Stimulated activated CD4-positive, alpha-beta T cell treated with anti-CD3 and anti-CD28 coated beads, Interleukin-4, amount 100 ng/mL, for 48 hours (primary cell): ENCODE measurements around the gene PCDHA4.
"Not testable (repeated sequence)": the region's sequence is repeated elsewhere in the genome, so short reads cannot be mapped to it uniquely, and the experiment has no call there.

ENCODE experiments used
- DNase-seq, 2 donors: peaks; one replicate each; pipeline ENCODE4 v3.0.0-alpha.2; 2020; ENCODE audit warnings: low read depth in 2 of 2

The PCDHA4 gene

GRCh38 chr5:140806834-140807775 is at the start of gene PCDHA4:
PCDHA4 (plus strand) TSS chr5:140807068.
- DNase-seq = peak; percentile 5 to 22

GRCh38 chr5:140764177-140764973 is 42.5 kb upstream of the PCDHA4 start:
- DNase-seq = no peak

GRCh38 chr5:140767444-140767843 is 39.4 kb upstream of the PCDHA4 start:
- DNase-seq = no peak

- no peak for DNase-seq
These were observed 26.4 kb upstream of the PCDHA4 start for GRCh38 chr5:140780512-140780911.

- DNase-seq = no peak
These were observed 20.8 kb upstream of the PCDHA4 start, which contains the start of gene PCDHA1 for GRCh38 chr5:140785905-140786686. PCDHA1 (plus strand) TSS chr5:140786140.

GRCh38 chr5:140787422-140787821 is 19.4 kb upstream of the PCDHA4 start:
- not testable (repeated sequence) for DNase-seq

- DNase-seq = not testable (repeated sequence)
These were observed 18.9 kb upstream of the PCDHA4 start for GRCh38 chr5:140787849-140788504.

- DNase-seq = no peak
These were observed 15.8 kb upstream of the PCDHA4 start for GRCh38 chr5:140791089-140791488.

- DNase-seq = no peak
These were observed 12.1 kb upstream of the PCDHA4 start, which contains the start of gene PCDHA2 for GRCh38 chr5:140794595-140795258. PCDHA2 (plus strand) TSS chr5:140794852.

GRCh38 chr5:140795259-140795641 is 11.6 kb upstream of the PCDHA4 start:
- DNase-seq = no peak

- DNase-seq = not testable (repeated sequence)
These were observed 10.7 kb upstream of the PCDHA4 start for GRCh38 chr5:140796072-140796717.

GRCh38 chr5:140796718-140797095 is 10.2 kb upstream of the PCDHA4 start:
- no peak for DNase-seq

GRCh38 chr5:140800816-140801493 is 5.9 kb upstream of the PCDHA4 start, which contains the start of gene PCDHA3:
PCDHA3 (plus strand) TSS chr5:140801057.
- DNase-seq = no peak

GRCh38 chr5:140801494-140801841 is 5.4 kb upstream of the PCDHA4 start:
- DNase-seq = no peak

GRCh38 chr5:140802381-140802780 is 4.5 kb upstream of the PCDHA4 start:
- not testable (repeated sequence) for DNase-seq

GRCh38 chr5:140802781-140803271 is 4.0 kb upstream of the PCDHA4 start:
- DNase-seq = no peak

- DNase-seq = not testable (repeated sequence)
These were observed 1.5 kb downstream of the PCDHA4 start for GRCh38 chr5:140808241-140808888.

GRCh38 chr5:140808889-140809291 is 2.0 kb downstream of the PCDHA4 start:
- no peak for DNase-seq
